Measurements from ENCODE around the gene MIR17HG.
"Not testable (repeated sequence)": the region's sequence is repeated elsewhere in the genome, so short reads cannot be mapped to it uniquely, and the experiment has no call there.

The MIR17HG gene

GRCh38 chr13:91314888-91315287, 32.6 kb upstream of the MIR17HG start:
- no peaks in the 10 kb centered on the region; the same call in 1 of the 2 replicates for H3K27me3 ChIP-seq (ENCODE audit: low read length)
- TF ChIP-seq CTCF (IDR thresholded peaks at IDR 0.05; ENCODE audit: insufficient read depth, low read length, poor library complexity, severe bottlenecking) (no peak), EZH2phosphoT487 (conservative IDR thresholded peaks at IDR 0.05; ENCODE audit: low read length) (no peak)
- no peak overlapping the region for H3K4me3 ChIP-seq (ENCODE audit: insufficient read depth, low read length, poor library complexity, severe bottlenecking)
- no peaks in the 10 kb centered on the region for H4K20me1 ChIP-seq (ENCODE audit: low read depth, low read length)
- H3K36me3 ChIP-seq (ENCODE audit: low read length): no peaks in the 10 kb centered on the region
- H2AFZ ChIP-seq (ENCODE audit: low read depth, low read length, severe bottlenecking): no peak overlapping the region
- H3K9ac ChIP-seq (ENCODE audit: low read length): no peak overlapping the region
- H3K27ac ChIP-seq (ENCODE audit: low read depth, low read length): no peak overlapping the region
- no peak overlapping the region for H3K4me2 ChIP-seq (ENCODE audit: low read depth, low read length, poor library complexity, severe bottlenecking)
- H3F3A ChIP-seq (ENCODE audit: insufficient read depth): no peaks in the 10 kb centered on the region
- no peaks in the 10 kb centered on the region for H3K9me2 ChIP-seq (replicated peaks; ENCODE audit: insufficient read depth, low read length)
- no peaks in the 10 kb centered on the region for H3K79me2 ChIP-seq (ENCODE audit: insufficient read depth, low read length)
- no peaks in the 10 kb centered on the region for H3K9me3 ChIP-seq (ENCODE audit: insufficient read depth, low read length)

GRCh38 chr13:91318886-91319285, 28.6 kb upstream of the MIR17HG start:
- Histone ChIP-seq H3F3A (ENCODE audit: insufficient read depth) (no peaks in the 10 kb centered on the region), H2AFZ (ENCODE audit: low read depth, low read length, severe bottlenecking) (no peak overlapping the region), H3K79me2 (ENCODE audit: insufficient read depth, low read length) (no peaks in the 10 kb centered on the region), H3K9me3 (ENCODE audit: insufficient read depth, low read length) (no peaks in the 10 kb centered on the region), H3K4me2 (ENCODE audit: low read depth, low read length, poor library complexity, severe bottlenecking) (no peak overlapping the region), H3K9ac (ENCODE audit: low read length) (no peak overlapping the region), H4K20me1 (ENCODE audit: low read depth, low read length) (no peaks in the 10 kb centered on the region), H3K9me2 (replicated peaks; ENCODE audit: insufficient read depth, low read length) (no peaks in the 10 kb centered on the region), H3K4me3 (ENCODE audit: insufficient read depth, low read length, poor library complexity, severe bottlenecking) (no peak overlapping the region), H3K36me3 (ENCODE audit: low read length) (no peaks in the 10 kb centered on the region), H3K27me3 (ENCODE audit: low read length) (no peaks in the 10 kb centered on the region), H3K27ac (ENCODE audit: low read depth, low read length) (no peak overlapping the region)
- no peak for TF ChIP-seq CTCF (IDR thresholded peaks at IDR 0.05; ENCODE audit: insufficient read depth, low read length, poor library complexity, severe bottlenecking)

- H3K27ac ChIP-seq (ENCODE audit: low read depth, low read length): no peak overlapping the region
- no peak overlapping the region for H2AFZ ChIP-seq (ENCODE audit: low read depth, low read length, severe bottlenecking)
- H4K20me1 ChIP-seq (ENCODE audit: low read depth, low read length): no peaks in the 10 kb centered on the region
- TF ChIP-seq EZH2phosphoT487 (conservative IDR thresholded peaks at IDR 0.05; ENCODE audit: low read length): no peak
- TF ChIP-seq CTCF (IDR thresholded peaks at IDR 0.05; ENCODE audit: insufficient read depth, low read length, poor library complexity, severe bottlenecking): no peak
- H3K9me2 ChIP-seq (replicated peaks; ENCODE audit: insufficient read depth, low read length): no peaks in the 10 kb centered on the region
- no peaks in the 10 kb centered on the region for H3K27me3 ChIP-seq (ENCODE audit: low read length)
- H3K4me3 ChIP-seq (ENCODE audit: insufficient read depth, low read length, poor library complexity, severe bottlenecking): no peak overlapping the region
- H3F3A ChIP-seq (ENCODE audit: insufficient read depth): no peaks in the 10 kb centered on the region
- no peaks in the 10 kb centered on the region for H3K9me3 ChIP-seq (ENCODE audit: insufficient read depth, low read length)
- H3K9ac ChIP-seq (ENCODE audit: low read length): no peak overlapping the region
- no peaks in the 10 kb centered on the region for H3K36me3 ChIP-seq (ENCODE audit: low read length)
- H3K79me2 ChIP-seq (ENCODE audit: insufficient read depth, low read length): no peaks in the 10 kb centered on the region
- no peak overlapping the region for H3K4me2 ChIP-seq (ENCODE audit: low read depth, low read length, poor library complexity, severe bottlenecking)
These were observed 27.5 kb upstream of the MIR17HG start for GRCh38 chr13:91319996-91320395.

- H3K4me2 ChIP-seq (ENCODE audit: low read depth, low read length, poor library complexity, severe bottlenecking); H3K27ac ChIP-seq (ENCODE audit: low read depth, low read length); H3K9me3 ChIP-seq (ENCODE audit: insufficient read depth, low read length); H3F3A ChIP-seq (ENCODE audit: insufficient read depth); H3K9me2 ChIP-seq (replicated peaks; ENCODE audit: insufficient read depth, low read length); H3K9ac ChIP-seq (ENCODE audit: low read length); H3K27me3 ChIP-seq (ENCODE audit: low read length); H3K4me3 ChIP-seq (ENCODE audit: insufficient read depth, low read length, poor library complexity, severe bottlenecking); H3K36me3 ChIP-seq (ENCODE audit: low read length); H2AFZ ChIP-seq (ENCODE audit: low read depth, low read length, severe bottlenecking); H4K20me1 ChIP-seq (ENCODE audit: low read depth, low read length); H3K79me2 ChIP-seq (ENCODE audit: insufficient read depth, low read length): not testable (repeated sequence)
These were observed 26.5 kb upstream of the MIR17HG start for GRCh38 chr13:91320990-91321389.

All from SU-DHL-6 (cell line).